SKM-1 treated with dmso at 0.1 percent for 144 hours (cell line): ENCODE results near the gene MAGI1.

Experiments used
- DNase-seq: peaks from one replicate; lab custom pipeline; 2025; ENCODE audit not compliant: unreplicated experiment; lab: John Stamatoyannopoulos, UW

The MAGI1 gene

GRCh38 chr3:65978116-65978515, 60.6 kb downstream of the MAGI1 start:
- no peak for DNase-seq

GRCh38 chr3:65975032-65975431, 63.7 kb downstream of the MAGI1 start:
- DNase-seq: no peak

GRCh38 chr3:65974509-65974908, 64.2 kb downstream of the MAGI1 start:
- no peak for DNase-seq

- no peak for DNase-seq
Measured at GRCh38 chr3:65972765-65973164, 66.0 kb downstream of the MAGI1 start.

GRCh38 chr3:65971293-65972252, 67.1 kb downstream of the MAGI1 start:
- no peak for DNase-seq

GRCh38 chr3:65968996-65969395, 69.7 kb downstream of the MAGI1 start:
- no peak for DNase-seq

- no peak for DNase-seq
Measured at GRCh38 chr3:65967451-65967850, 71.3 kb downstream of the MAGI1 start.

GRCh38 chr3:65964838-65965237, 73.9 kb downstream of the MAGI1 start:
- DNase-seq: no peak

- no peak for DNase-seq
Measured at GRCh38 chr3:65963787-65964677, 74.7 kb downstream of the MAGI1 start.

GRCh38 chr3:65961733-65962132, 77.0 kb downstream of the MAGI1 start:
- no peak for DNase-seq

GRCh38 chr3:65961128-65961527, 77.6 kb downstream of the MAGI1 start:
- DNase-seq: no peak

- no peak for DNase-seq
Measured at GRCh38 chr3:65960087-65960486, 78.6 kb downstream of the MAGI1 start.

- DNase-seq: no peak
Measured at GRCh38 chr3:65958216-65958615, 80.5 kb downstream of the MAGI1 start.

GRCh38 chr3:65955792-65956477, 82.8 kb downstream of the MAGI1 start:
- no peak for DNase-seq

GRCh38 chr3:65953881-65954733, 84.6 kb downstream of the MAGI1 start:
- DNase-seq: no peak

GRCh38 chr3:65953301-65953812, 85.4 kb downstream of the MAGI1 start:
- no peak for DNase-seq

- no peak for DNase-seq
Measured at GRCh38 chr3:65952842-65953241, 85.9 kb downstream of the MAGI1 start.

GRCh38 chr3:65951836-65952505, 86.7 kb downstream of the MAGI1 start:
- DNase-seq: peak; percentile 14
